UCSD-AML1 (cell line): ENCODE results near the gene SDHA.
A peak's percentile ranks its signal among the peaks of the same experiment; 100 is the strongest.

Experiments
- DNase-seq: peaks from one replicate; lab custom pipeline; 2025; ENCODE audit not compliant: unreplicated experiment; lab: John Stamatoyannopoulos, UW

The SDHA gene

DNA sequence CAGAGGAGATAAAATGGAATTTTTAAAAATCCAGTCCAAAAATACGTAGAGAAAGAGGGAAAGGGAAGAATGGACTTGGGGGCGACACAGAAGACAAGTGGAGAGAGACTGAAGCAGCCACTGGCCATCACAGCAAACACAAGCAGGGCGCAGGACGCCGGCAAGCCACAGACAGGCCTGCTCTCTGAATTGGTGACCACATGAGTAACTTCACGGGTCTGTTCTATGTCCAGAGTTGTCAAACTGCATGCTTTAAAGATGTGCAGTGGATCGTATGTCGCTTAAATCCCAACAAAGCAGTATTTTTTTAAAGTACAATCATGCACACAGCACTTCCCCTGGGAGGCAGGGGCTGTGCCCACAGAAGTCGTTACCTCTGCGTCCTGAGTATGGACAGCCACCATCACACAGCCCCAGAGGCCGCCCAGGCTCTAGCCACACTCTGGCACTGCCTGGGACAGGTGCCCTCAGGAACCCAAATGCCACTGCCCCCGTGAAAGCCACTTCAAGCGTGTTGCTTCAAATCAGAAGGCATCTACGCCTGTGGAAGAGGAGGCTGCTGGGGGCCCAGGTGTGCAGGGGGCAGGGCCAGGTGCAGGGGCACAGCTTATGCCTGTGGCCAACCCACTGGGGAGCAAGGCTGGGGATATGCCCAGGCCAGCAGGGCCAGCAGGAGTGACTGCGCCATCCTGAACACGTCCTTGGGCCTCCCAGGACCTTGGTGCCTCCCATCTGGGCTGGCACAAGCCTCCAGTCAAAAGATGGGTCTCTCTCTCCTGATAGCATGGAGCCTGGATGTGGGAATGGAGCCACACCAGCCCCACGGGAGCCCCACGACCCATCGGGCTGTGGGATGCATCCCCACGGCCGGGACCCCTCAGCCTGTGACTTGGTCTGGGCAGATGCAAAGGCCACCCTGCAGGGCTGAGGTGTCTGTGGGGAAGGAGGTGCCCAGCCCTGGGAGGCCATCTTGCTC, 32.7 kb upstream of the SDHA start:
- no peak for DNase-seq

DNA sequence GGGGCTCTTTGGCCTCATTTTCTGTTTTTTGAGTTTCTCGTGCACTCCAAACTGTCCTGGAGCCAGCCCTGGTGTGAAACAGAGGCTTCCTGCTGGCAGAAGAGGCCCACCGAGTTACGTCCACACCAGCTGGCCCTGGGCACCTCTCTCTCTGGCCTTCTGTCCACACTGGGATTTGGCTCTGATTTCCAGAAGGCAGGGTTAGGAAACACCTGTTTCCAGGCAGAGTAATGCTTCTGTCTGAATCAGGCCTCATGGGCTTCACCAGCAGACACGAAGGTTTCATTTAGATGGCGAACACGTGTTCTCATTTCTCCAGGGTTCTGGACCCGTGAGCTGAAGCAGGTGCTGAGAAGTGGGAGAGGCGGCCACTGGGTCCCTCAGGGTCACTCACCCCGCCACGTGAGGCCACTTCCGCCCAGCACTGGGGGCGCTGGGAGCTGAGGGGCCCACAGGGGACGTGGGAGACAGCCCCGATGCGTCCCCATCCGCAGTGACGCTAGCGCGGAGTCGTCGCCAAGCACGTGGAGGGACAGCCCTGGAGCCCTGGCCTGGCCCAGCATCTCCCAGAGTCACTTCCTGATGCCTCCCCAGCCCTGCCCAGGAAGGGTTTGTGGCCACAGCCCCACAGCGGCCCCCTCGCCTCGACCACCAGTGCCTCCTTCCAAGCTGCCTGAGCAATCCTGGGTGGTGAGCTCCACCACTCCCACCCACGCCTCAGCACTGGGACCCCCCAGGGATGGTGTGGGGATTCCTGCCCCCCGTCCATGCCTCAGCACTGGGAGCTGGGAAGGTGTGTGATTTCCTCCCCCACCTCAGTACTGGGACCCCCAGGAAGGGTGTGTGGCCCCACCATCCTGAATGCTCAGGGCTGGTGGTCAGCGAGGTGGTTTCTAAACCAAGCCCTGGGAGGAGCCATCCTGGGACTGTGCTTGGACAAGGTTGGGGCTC, 31.8 kb upstream of the SDHA start:
- no peak for DNase-seq

DNA sequence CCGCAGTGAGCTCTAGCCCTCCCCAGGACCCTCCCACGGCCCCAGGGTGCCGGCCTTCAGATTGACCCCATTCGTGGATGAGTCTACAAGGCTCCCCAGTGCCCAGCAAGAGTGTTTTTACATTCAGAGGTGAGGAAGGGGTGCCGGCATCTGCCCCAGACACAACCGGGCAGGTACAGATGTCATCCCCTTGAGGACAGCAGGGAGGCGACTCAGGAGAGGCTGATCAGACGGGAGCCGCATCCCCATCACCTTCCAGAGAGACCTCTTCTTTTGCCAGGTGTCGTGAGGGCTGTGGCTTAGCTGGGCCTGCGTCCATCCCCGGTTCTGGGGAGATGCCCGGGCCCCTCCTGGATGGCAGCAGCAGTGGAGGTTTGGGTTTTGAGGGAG, 31.1 kb upstream of the SDHA start:
- DNase-seq: no peak

DNA sequence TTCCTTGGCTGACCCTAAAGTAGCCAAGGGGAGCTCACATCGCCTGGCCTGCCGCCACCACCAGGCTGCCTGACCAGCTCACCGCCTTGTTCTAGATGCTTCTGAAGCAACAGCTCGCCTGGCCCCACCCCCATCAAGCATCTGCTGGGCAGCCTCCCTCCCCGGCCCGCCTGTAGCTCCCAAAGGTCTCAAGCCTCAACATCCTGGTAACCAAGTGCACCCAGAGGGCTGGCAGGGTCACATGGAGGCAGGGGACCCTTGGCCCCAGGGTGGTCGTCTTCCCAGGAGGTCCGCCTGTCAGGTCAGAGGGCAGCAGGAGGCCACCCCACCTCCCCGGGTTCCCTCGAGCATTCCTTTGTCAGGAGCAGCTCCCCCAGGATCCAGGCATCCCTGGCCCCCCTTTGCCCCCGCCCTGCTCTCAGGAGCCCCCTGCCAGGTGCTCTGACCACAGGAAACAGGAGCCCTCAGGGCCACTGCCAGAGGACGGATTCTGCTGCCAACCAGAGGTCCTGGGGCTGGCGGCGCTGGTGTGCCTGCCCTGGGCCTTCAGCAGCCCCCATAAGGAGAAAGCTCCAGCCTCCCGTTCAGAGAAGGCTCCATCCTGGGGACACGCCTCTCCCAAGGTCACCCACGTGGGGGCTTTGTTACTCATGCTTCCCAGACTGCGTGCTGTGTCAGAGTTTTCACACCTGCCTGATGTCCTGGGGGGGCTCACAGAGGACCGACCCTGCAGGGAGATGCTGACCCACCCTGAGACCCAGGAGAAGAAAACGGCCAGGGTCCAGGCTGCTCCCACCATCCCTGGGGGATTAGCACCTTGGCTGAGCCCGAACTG, 30.3 kb upstream of the SDHA start:
- no peak for DNase-seq

DNA sequence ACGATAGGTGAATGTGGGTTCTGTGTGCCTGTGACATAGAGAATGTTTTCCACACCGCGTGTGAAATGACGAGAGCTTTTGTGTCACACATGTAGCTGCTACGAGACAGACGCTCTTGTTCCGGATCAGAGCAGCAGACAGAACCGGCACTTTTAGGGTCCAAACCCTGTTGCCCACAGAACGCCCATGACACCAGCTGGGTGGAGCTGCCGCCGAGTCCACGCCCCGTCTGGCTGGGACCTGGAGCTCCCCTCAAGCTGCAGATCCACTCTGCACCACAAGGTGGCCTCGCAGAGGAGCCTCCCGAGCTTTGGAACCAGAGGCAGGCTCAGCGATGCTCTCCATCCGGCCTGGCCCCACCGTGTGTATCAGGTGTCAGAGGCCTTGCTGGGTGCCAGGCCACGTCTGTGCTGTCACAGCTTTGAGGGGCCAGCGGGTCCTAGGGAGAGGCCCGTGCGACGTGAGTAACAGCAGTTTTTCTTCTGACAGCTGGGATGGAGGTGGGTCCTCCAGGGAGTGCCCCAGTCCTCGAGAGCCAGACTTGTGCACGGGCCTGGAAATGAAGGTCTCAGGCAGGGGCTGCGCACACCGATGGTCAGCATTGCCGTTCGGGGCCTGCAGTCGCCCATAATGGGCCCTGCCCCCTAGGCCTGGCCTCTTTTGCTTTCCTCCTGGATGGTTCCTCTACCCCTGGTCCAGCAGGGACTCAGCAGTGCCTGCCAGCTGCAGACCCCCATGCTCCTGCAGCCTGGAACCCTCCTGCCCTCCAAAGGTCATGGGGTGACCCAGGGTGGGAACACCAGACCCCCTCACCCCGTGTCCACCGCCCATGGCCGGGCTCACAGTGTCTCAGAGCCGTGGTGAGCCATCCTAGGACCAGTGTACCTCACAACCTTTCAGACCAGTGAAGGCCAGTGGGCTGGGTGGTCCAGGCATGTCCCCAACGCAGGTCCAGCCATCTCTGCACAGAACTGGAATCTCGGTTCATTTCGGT, 29.3 kb upstream of the SDHA start:
- DNase-seq: peak; percentile 86

DNA sequence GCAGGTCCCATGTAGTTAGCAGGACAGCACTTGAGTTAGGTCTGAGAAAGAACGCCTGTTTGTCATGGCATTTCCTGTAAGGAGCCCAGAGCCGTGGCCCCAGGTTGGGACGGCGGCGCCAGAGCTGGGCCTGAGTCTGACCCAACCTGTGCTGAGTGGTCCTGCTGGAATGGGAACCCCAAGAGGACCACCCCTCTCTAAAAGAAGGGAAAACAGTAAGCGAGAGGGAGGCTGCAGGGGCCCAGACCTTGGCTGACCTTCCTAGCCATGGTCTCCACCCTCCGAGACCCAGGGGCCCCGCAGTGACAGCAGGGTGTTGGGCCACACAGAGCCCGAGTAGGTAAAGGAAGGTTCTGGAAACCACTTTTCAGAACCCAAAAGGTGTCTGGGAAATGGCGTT, 28.6 kb upstream of the SDHA start:
- no peak for DNase-seq

DNA sequence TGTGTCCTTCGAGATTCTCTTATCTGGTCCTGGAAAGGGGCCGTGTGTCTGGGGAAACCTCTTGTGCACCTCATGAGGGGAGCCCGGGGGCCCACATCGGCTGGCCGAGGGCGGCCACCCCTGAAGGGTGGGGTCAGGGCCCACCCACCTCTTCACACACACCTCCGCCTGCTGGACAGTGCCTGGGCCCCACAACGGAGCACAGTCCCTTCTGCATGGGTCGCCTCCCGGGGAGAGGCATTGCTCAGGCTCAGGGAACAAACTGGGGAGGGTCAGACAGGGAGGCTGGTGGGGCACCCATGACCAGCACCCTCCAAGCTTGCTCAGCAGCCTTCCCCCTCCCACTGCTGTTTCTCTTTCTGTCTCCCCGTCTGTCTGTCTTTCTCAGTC, 28.1 kb upstream of the SDHA start:
- no peak for DNase-seq

DNA sequence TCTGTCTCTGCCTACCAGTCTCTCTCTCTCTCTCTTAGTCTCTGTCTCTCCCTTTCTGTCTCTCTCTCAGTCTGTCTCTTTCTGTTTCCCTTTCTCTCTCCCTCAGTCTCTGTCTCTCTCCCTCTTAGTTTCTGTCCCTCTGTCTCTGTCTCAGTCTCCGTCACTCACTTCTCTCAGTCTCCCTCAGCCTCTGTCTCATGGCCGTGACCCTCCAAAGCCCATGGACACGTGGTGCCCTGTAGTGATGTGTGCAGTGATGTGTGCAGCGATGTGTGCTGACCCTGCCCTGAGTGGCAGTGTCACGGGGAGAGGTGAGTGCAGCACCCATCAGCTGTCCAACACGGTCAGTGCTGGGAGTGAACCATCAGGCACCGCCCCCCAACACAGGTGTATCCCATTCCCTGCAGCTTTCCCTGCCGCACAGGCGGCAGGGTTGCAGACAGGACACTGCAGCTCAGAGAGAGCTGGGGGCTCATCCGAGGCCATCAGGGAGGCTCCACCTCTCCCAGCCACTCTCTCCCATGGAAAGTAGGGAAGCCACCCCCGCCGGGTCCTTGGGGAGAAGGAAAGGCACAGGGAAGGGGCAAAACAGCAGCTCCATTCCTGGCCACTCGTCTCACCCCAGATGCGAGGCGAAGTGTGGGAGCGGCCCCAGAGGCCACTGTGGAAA, 27.6 kb upstream of the SDHA start:
- DNase-seq: no peak

DNA sequence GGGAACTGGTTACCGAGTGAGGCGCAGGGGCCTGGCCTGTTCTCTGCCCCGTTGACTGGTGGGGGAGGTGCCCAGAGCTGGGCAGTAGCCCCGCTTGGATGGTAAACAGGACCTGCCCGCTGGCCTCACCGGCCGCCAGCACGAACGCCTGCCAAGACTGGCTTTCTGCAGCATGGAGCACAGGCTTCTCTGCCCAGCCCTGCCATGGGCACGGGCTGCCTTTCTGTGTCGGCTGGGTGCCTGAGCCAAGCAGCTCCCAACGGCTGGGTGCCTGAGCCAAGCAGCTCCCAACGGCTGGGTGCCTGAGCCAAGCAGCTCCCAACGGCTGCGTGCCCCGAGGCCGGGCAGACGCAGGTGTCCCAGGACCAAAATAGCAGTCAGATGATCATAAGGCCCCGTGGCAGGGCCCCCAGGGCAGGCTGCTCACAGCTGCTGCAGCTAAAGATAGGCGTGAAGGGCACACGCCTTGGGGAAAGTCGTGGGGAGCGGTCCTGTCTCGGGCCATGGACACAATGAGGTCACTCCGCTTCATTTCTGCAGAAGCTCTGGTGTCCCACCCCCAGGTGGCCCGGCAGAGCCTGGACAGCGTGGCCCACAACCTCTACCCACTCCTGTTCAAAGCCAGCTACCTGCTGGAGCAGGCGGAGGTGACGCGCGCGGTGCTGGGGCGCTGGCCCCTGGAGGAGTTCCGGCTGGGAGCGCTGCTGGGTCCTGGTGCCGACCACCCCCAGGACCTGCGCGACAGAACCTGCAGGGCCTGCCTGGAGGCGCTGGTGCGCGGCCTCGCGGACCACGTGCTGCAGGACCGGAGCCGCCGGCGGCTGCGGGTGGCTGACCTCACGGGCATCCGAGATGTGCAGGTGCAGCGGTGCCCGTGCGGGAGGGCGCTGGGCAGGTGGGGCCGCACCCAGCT, 26.8 kb upstream of the SDHA start, which contains the start of gene LRRC14B:
LRRC14B (plus strand) TSS at position 460 of the 913 bp plus-strand sequence; CDS start at position 504, 44 bp downstream.
- DNase-seq: no peak

DNA sequence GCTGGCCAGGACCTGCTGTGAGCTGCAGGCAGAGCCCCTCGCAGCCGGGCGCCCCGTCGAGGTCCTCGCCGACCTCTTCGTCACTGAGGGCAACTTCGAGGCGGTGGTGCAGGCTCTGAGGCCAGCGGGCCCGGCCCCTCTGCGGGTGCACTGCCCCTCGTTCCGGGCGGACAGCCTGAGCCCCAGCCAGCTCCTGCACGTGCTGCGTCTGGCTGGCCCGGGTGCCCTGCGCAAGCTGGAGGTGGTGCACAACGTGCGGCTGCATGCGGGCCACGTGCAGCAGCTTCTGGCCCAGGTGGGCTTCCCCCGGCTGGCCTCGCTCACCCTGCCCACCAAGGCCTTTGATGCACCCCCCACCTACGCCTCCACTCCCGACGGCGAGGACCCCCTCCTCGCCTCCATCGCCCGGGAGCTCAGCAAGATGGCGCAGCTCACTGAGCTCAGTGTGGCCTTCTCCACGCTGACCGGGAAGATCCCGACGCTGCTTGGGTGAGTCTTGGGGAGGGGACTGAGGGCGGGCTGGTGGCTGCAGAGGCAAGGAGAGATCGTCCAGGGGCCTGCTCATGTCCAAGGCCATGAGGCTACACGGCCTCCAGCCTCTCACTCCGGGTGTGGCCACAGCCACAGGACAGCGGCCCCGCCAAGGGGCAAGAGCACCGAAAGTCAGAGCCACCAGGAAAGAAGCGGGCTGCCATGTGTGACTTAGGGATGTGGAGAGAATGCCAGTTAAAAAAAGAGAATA, 26.0 kb upstream of the SDHA start:
- no peak for DNase-seq

DNA sequence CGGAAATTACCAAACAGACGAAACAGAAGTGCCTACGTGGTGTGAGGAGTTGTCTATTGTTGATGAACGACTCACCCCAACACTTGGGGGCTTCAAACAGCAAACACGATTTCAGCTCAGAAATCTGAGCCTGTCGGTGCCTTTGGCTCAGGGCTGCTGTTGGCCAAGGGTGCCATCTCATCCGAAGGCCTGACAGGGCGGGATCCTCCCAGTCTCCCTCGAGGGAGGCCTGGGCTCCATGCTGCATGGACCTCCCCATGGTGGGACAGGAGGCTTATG, 25.5 kb upstream of the SDHA start:
- DNase-seq: no peak

DNA sequence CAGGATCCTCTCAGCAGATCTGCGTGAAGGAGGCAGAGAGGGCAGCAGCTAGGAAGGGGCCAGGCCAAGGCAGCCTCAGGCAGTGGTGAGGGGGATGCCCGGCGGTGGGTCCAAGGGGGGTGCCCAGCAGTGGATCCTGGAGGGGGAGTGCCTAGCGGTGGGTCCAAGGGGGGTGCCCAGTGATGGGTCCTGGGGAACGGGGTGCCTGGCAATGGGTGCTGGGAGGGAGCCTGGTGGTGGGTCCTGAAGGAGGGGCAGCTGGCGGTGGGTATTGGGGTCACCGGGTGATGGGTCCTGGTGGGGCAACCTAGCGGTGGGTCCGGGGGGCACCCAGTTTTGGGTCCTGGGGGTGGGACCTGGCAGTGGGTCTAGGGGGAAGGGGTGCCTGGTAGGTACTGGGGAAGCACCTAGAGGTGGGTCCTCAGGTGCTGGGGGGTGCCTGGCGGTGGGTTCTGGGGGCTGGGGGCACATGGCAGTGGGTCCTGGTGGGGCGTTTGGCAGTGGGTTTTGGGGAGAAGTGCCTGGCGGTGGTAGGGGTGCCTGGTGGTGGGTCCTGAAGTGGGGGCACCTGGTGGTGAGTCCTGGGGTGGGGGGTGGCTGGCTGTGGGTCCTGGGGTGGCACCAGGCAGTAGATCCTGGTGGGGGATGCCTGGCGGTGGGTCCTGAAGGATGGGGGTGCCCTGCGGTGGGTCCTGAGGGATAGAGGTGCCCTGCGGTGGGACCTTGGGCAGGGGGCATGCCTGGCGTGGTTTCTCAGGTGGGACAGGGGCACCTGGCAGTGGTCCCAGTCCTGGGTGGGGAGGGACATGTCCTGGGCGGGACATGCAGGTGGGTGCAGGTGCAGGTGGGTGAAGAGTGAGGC, 24.9 kb upstream of the SDHA start:
- DNase-seq: no peak

DNA sequence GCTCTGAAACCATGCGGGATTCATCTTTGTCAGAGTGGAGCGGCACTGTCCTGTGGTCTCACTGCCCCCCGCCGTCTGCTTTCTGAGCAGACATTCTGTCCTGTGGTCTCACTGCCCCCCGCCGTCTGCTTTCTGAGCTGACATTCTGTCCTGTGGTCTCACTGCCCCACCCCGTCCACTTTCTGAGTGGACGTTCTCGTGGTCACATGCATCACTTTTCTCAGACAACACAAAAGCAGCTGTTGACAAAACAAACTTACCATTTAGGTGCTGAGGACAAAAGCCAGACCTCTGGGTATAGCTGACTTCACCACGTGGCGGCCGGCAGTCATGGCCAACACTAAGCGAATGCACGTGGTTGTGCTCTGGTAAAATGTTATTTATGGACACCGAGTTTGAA, 24.0 kb upstream of the SDHA start:
- no peak for DNase-seq

DNA sequence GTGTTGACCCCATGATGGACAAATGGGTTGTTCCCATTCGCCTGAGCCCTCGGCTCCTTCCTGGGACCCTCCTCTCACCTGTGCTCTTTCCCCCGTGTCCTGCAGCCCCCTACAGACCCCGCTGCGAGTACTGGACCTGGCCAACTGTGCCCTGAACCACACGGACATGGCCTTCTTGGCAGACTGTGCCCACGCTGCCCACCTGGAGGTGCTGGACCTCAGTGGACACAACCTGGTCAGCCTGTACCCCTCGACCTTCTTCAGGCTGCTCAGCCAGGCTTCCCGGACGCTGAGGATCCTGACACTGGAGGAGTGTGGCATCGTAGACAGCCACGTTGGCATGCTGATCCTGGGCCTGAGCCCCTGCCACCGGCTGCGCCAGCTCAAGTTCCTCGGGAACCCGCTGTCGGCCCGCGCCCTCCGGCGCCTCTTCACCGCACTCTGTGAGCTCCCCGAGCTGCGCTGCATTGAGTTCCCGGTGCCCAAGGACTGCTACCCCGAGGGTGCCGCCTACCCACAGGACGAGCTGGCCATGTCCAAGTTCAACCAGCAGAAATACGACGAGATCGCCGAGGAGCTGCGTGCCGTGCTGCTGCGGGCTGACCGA, 23.4 kb upstream of the SDHA start:
- no peak for DNase-seq

DNA sequence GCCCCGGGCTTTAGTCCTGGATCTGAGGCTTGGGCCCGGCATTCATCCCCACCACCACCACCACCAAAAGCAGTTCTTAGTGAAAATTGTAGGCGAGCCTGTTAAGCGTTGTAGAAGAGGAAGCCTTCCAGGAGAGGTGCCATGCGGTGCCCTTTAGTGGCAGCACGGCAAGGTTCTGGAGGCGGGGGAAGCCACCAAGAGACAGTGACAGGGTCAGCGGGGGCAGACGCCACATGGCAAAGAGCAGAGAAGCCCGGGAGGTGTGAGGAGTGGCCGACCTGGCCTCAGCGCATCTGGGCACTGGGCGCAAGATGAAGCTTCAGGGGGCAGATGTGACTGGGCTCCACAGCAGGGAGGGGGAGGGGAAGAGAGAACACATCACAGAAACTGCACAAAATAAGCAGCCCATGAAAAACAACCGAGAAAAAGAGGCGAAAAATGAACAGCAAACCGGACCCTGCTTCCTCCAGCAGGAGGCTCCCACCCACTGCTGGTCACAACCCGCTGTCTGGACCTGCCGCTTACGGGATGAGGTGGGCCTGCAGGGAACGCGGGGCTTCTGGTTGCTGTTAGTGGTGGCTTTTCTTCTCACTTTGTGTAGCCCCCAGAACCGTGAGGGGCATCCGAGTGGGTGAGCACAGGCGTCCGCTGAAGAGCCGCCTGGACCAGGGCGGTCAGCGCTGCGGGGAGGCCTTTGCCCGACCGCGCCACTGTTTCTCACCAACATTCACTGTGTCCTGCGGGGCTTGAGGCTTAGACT, 22.5 kb upstream of the SDHA start:
- DNase-seq: no peak

DNA sequence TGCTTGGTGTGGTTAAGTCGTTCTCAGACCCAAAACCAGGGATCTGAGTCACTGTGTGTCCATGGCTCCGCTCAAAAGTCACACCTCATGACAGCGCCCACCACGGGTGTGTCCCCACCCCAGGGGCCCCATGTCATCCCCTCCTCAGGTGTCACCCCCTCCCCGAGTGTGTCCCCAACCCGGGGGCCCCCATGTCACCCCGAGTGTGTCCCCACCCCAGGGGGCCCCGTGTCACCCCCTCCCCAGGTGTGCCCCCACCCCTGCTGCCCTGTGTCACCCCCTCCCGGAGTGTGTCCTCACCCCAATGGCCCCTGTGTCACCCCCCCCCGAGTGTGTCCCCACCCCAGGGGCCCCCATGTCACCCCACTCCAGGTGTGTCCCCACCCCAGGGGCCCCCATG, 21.8 kb upstream of the SDHA start:
- no peak for DNase-seq
